Fibroblast of the aortic adventitia (primary cell): Measurements from ENCODE around the gene HS3ST4. TPM values are rescaled to one million over a fixed set of nuclear protein-coding genes. Genes with fewer than 3 reads are reported as not detected.
"Not testable (repeated sequence)": the region's sequence is repeated elsewhere in the genome, so short reads cannot be mapped to it uniquely, and the experiment has no call there.

Source experiments
- DNase-seq: peaks from one replicate; pipeline ENCODE4 v3.0.0-alpha.2; 2010; ENCODE audit warnings: low read depth
- H3K4me3 ChIP-seq: 2 replicates; pipeline ENCODE4 v1.5.1; 2011; ENCODE audit warnings: low read depth, mild to moderate bottlenecking, control low read depth, low read length, moderate library complexity
- total RNA-seq: library from RNA; depleted of rRNA; stranded (reverse); fragments of >200 nt; gene quantifications from 2 replicates; pipeline ENCODE4 v1.2.3, GENCODE V29; 2012; ENCODE audit warnings: low replicate concordance
- TF ChIP-seq, protein P1 (sequence below): IDR thresholded peaks from 2 replicates; pipeline ENCODE4 v1.5.1; 2011; ENCODE audit warnings: mild to moderate bottlenecking, low read length, control low read depth, inconsistent platforms; ENCODE audit not compliant: insufficient read depth

Gene HS3ST4
- total RNA-seq, 1 donor: not detected

GRCh38 chr16:26091511-26091910, 399.8 kb downstream of the HS3ST4 start:
- TF ChIP-seq, protein P1, sequence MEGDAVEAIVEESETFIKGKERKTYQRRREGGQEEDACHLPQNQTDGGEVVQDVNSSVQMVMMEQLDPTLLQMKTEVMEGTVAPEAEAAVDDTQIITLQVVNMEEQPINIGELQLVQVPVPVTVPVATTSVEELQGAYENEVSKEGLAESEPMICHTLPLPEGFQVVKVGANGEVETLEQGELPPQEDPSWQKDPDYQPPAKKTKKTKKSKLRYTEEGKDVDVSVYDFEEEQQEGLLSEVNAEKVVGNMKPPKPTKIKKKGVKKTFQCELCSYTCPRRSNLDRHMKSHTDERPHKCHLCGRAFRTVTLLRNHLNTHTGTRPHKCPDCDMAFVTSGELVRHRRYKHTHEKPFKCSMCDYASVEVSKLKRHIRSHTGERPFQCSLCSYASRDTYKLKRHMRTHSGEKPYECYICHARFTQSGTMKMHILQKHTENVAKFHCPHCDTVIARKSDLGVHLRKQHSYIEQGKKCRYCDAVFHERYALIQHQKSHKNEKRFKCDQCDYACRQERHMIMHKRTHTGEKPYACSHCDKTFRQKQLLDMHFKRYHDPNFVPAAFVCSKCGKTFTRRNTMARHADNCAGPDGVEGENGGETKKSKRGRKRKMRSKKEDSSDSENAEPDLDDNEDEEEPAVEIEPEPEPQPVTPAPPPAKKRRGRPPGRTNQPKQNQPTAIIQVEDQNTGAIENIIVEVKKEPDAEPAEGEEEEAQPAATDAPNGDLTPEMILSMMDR: no peak
- no peak overlapping the region for H3K4me3 ChIP-seq
- no peak for DNase-seq

GRCh38 chr16:26098206-26098605, 406.4 kb downstream of the HS3ST4 start:
- H3K4me3 ChIP-seq, DNase-seq: not testable (repeated sequence)

GRCh38 chr16:26102369-26102768, 410.6 kb downstream of the HS3ST4 start:
- no peak for DNase-seq

DNA sequence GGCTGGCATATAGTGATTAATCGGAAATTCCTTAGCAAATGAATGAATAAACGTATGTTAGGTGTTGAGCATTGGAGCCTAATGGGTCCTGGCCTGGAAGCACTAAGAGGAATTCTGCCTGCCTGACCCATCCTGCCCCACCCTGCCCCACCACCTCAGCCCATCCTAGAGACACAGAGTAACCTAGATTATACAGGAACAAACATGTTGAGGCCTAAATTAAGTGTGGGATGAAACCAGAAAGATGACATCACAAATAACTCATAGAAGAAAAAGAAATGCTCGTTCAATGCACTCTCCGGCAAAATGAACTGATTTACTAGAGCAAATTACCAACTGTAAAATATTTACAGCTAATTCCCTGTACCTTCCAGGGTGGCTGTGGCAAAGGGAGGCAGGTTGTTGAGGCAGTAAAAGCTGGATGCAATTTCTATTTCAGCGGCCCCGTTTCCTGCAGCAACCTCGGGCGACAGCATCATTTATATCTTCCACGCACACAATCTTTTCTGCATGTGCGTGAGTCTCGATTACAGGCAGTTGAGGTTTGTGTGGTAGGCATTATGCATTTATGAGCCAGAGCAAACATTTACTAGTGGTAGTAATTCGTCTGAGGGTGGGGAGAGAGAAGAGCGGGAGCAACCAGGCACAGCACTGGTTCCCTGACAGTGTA, 417.2 kb downstream of the HS3ST4 start:
- no peak overlapping the region for H3K4me3 ChIP-seq
- DNase-seq: no peak
- TF ChIP-seq, protein P1: no peak

More at GRCh38 chr16:26102369-26102768, 410.6 kb downstream of the HS3ST4 start:
- H3K4me3 ChIP-seq: no peak overlapping the region
- TF ChIP-seq, protein P1: no peak

GRCh38 chr16:26111900-26112299, 420.1 kb downstream of the HS3ST4 start:
- no peak for DNase-seq
- TF ChIP-seq, protein P1: no peak
- H3K4me3 ChIP-seq: no peak overlapping the region

- no peak for DNase-seq
- no peak overlapping the region for H3K4me3 ChIP-seq
- TF ChIP-seq, protein P1: no peak
Observed at GRCh38 chr16:26118575-26118974, 426.8 kb downstream of the HS3ST4 start.

- TF ChIP-seq, protein P1: no peak
- H3K4me3 ChIP-seq: no peak overlapping the region
- no peak for DNase-seq
Observed at GRCh38 chr16:26120729-26121128, 429.0 kb downstream of the HS3ST4 start.
